ENCODE data around the gene C22orf15. TPM values are rescaled to one million over a fixed set of nuclear protein-coding genes. Genes with fewer than 3 reads are reported as not detected.

Gene C22orf15
- total and polyA plus RNA-seq, 2 of the 8 experiments (the other 6 are each of a cell fraction or from before 2014, with no cell fraction given) = 4.2 to 4.9 TPM

DNA sequence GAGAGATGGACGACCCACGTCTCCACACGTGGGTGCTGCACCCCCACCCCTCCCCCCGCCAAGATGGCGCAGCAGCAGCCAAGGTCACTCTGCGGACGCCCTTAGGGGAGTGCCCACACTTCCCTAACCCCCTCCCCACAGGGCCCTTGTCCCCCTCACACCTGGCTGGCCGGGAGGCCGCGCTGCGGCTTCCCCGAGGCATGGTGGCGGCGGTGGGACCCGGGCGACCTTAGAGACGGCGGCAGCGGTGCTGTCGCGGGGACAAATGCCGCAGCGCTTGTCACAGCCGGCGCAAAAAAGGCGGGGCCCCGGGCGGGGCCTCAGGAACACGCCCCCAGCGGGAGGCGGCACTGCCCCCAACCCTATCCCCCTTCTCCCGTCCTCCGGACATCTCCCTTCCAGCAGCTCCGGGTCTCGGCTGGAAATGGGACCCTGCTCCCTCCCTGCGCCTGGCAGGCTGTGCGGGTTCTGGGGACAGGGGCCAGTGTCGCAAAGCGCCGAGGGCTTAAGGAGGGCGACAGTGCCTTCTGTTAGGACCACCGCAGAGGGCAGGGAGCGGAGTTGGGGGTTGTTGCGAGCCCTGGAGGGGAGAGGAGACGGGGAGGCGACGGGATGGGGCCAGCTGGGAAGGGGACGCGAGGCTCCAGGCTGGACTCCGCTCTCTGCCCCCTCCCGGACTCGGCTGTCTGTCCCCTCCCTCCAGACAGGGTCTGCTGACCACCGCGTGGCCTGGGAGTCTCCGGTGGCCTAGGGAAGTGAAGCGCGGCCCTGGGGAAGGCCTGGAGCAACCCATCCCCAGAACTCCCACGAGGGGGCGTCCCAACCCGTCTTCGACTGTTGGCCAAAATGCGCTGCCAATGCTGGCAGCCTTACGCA is 5.1 kb downstream of the C22orf15 start, which contains the start of gene CHCHD10:
Gene CHCHD10, minus strand, starts transcription at position 300 of the 876 bp plus-strand sequence. Its CDS starts 98 bp downstream, at position 202.
- Histone ChIP-seq H3K4me3 (ENCODE audit: extremely low read depth in 1 of 4, insufficient read depth in 2 of 4, low read depth in 3 of 4, low read length in 4 of 4) (peak within 1 kb of the TSS; percentile 63 to 96 (median 74)), H4K91ac (replicated peaks; ENCODE audit: insufficient read length, low read length) (peak within 1 kb of the TSS; percentile 97), H3K79me1 (ENCODE audit: low read depth, low read length) (no peaks in the 10 kb centered on the region), H3K36me3 (ENCODE audit: control insufficient read depth in 2 of 4, insufficient read depth in 4 of 4, low read length in 3 of 4) (no peaks in the 10 kb centered on the region), H4K8ac (ENCODE audit: extremely low read depth, insufficient read depth, low read length) (no peak within 1 kb of the TSS), H3K9ac (replicated peaks in 1 of 4; ENCODE audit: extremely low read depth in 1 of 4, low read depth in 3 of 4, low read length in 3 of 4) (peak within 1 kb of the TSS in 2 of 4 experiments; percentile 48 to 58; a peak in 4 of 7 replicates), H3K14ac (ENCODE audit: insufficient read length) (no peak within 1 kb of the TSS), H3K79me2 (ENCODE audit: control insufficient read depth in 1 of 2, insufficient read depth in 2 of 2, low read length in 2 of 2) (no peaks in the 10 kb centered on the region), H3K4ac (replicated peaks; ENCODE audit: insufficient read length, low read depth, low read length) (peak within 1 kb of the TSS; percentile 48), H3K56ac (replicated peaks; ENCODE audit: insufficient read length, low read depth, low read length) (no peak within 1 kb of the TSS), H3K4me1 (replicated peaks in 1 of 4; ENCODE audit: control insufficient read depth in 3 of 4, insufficient read depth in 4 of 4, low read length in 3 of 4) (peaks cover 0 to 27% (median 20%) of the 10 kb centered on the region in 4 experiments; a peak in 6 of 7 replicates), H4K20me1 (replicated peaks in 1 of 2; ENCODE audit: control insufficient read depth in 1 of 2, insufficient read depth in 2 of 2, low read length in 2 of 2) (peaks cover 0 to 16% of the 10 kb centered on the region in 2 experiments), H3K23me2 (ENCODE audit: low read depth, low read length) (peaks cover 15% of the 10 kb centered on the region), H3K27ac (ENCODE audit: low read depth, low read length) (no peak within 1 kb of the TSS; the same call in 1 of the 2 replicates), H3K23ac (ENCODE audit: insufficient read length) (no peak within 1 kb of the TSS), H3K27me3 (replicated peaks in 1 of 4; ENCODE audit: control insufficient read depth in 3 of 4, extremely low read depth in 1 of 4, insufficient read depth in 3 of 4, low read length in 3 of 4) (peaks cover 0 to 14% (median 9%) of the 10 kb centered on the region in 4 experiments; a peak in 6 of 7 replicates), H2BK120ac (replicated peaks; ENCODE audit: low read depth, low read length) (peak within 1 kb of the TSS; percentile 49), H2BK5ac (ENCODE audit: low read depth, low read length) (no peak within 1 kb of the TSS; the same call in 1 of the 2 replicates), H2BK20ac (ENCODE audit: low read length) (peak within 1 kb of the TSS; percentile 61; the same call in 1 of the 2 replicates), H2BK12ac (ENCODE audit: low read depth, low read length) (peak within 1 kb of the TSS; percentile 75; the same call in 1 of the 2 replicates), H2AFZ (ENCODE audit: low read length) (peak within 1 kb of the TSS; percentile 79), H2AK5ac (ENCODE audit: low read depth, low read length) (no peak within 1 kb of the TSS), H3K9me3 (ENCODE audit: insufficient read depth in 2 of 2, low read depth in 1 of 2, low read length in 1 of 2) (no peaks in the 10 kb centered on the region), H2BK15ac (ENCODE audit: low read length) (no peak within 1 kb of the TSS), H4K5ac (ENCODE audit: insufficient read length, low read depth, low read length) (peak within 1 kb of the TSS; percentile 72), H3K4me2 (ENCODE audit: insufficient read depth in 1 of 2, low read depth in 2 of 2, low read length in 2 of 2) (peak within 1 kb of the TSS; percentile 73 to 99), H3K18ac (ENCODE audit: extremely low read depth, low read length) (peak within 1 kb of the TSS; percentile 93)
- FAIRE-seq = no peak
- WGBS, 2 experiments (ENCODE audit: extremely low coverage in 1 of 2, insufficient coverage in 1 of 2, insufficient read length in 1 of 2, insufficient replicate concordance in 2 of 2, low coverage in 1 of 2, low lambda C conversion rate in 2 of 2, missing lambda C conversion rate in 1 of 2) = 1% methylated on average over 28 of the region's 63 CpGs; no CpG with 5 or more reads in 1 of the 2 experiments
- CTCF ChIA-PET (ENCODE audit: partially characterized antibody) = interaction anchor here (0.6 to 9.6 kb wide), 20 partner anchors 15 to 1679 kb away, joined by 3 to 73 read pairs (median 4); partner anchors contain the start of genes SLC2A11, SMARCB1 and ZNF70
- POLR2A ChIA-PET (ENCODE audit: partially characterized antibody) = interaction anchor here (0.9 to 4.5 kb wide), 11 partner anchors 9 to 126 kb away, joined by 3 to 22 read pairs (median 4); partner anchors contain the start of genes MIF, SMARCB1, VPREB3 and ZNF70
- peak in 1 of 2 experiments; percentile 96 for DNase-seq (ENCODE audit: low read depth in 1 of 2, low spot score in 2 of 2)
- TF ChIP-seq RXRA (IDR thresholded peaks at IDR 0.05; ENCODE audit: insufficient read depth, low read depth, low read length) (no peak), SP2 (IDR thresholded peaks at IDR 0.05; ENCODE audit: low read length) (no peak), JUND (IDR thresholded peaks at IDR 0.05; ENCODE audit: low read length) (no peak), CTBP2 (IDR thresholded peaks at IDR 0.05; ENCODE audit: borderline replicate concordance, insufficient read depth, insufficient read length, low read length) (peak; percentile 76), CREB1 (IDR thresholded peaks at IDR 0.05) (peak; percentile 17), TBP (IDR thresholded peaks at IDR 0.05; ENCODE audit: low read depth, low read length) (peak; percentile 19; the same call in 1 of the 2 replicates), KDM4A (IDR thresholded peaks at IDR 0.05; ENCODE audit: low read depth, low read length, severe bottlenecking) (peak; percentile 89), HDAC2 (IDR thresholded peaks at IDR 0.05; ENCODE audit: borderline replicate concordance in 1 of 2, low read depth in 2 of 2, low read length in 2 of 2) (peak in 1 of 2 experiments; percentile 69; a peak in 1 of 4 replicates)
- TF ChIP-seq, protein P1, sequence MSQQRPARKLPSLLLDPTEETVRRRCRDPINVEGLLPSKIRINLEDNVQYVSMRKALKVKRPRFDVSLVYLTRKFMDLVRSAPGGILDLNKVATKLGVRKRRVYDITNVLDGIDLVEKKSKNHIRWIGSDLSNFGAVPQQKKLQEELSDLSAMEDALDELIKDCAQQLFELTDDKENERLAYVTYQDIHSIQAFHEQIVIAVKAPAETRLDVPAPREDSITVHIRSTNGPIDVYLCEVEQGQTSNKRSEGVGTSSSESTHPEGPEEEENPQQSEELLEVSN (IDR thresholded peaks at IDR 0.05) = 0 out of 2 replicates have a peak, but pooled peaks have one; percentile 32

All from H1 (cell line).